Heart left ventricle (tissue), 13 donors: ENCODE measurements around the gene CTNND1.

ENCODE experiments used
- POLR2A ChIP-seq, 2 donors: fragments of 450-650 bp; IDR thresholded peaks; one replicate each; pipeline ENCODE4 v1.6.1; 2017; ENCODE audit warnings: antibody characterized with exemption in 2 of 2, mild to moderate bottlenecking in 2 of 2, moderate library complexity in 2 of 2
- TF ChIP-seq, protein P1 (sequence below), 12 donors: fragments of 200-600 bp; sonication (generic) in 4 of 12; IDR thresholded peaks; one replicate each; pipeline versions ENCODE4 v1.5.0 to v1.8.0; 2018 to 2022; ENCODE audit warnings: antibody characterized with exemption in 12 of 12, mild to moderate bottlenecking in 5 of 12
- donor health status: ischemic (EF 13 %, LVEDD 7.1; RV severe dilation, severe dysfunction).
- donor health status: DM: no; HTN: yes; CAD: no.
- donor health status: DM: no; HTN: no; CAD: no.
- donor health status: ischemic (EF 25% LVEDD 6.9; RV normal size, moderate dysfunction).
- donor health status: ischemic (EF 25% LVEDD 5.7; RV mildly dilated, moderate dysfunction).
- donor health status: ischemic (EF 35%, LVEDD 5.7; RV mildly dilated, moderate dysfunction).
- donor health status: nonischemic (EF 11% LVEDD 7.7; RV severe dilation, severe dysfunction).
- donor health status: DM: yes; HTN: yes; CAD: no.
- donor health status: PGD.
- donor health status: ischemic (EF 29% LVEDD 5.4; RV normal size, mild dysfunction).
- donor health status: nonischemic (EF 23%, LVEDD 6.1; RV moderate dilation, normal function).

DNA sequence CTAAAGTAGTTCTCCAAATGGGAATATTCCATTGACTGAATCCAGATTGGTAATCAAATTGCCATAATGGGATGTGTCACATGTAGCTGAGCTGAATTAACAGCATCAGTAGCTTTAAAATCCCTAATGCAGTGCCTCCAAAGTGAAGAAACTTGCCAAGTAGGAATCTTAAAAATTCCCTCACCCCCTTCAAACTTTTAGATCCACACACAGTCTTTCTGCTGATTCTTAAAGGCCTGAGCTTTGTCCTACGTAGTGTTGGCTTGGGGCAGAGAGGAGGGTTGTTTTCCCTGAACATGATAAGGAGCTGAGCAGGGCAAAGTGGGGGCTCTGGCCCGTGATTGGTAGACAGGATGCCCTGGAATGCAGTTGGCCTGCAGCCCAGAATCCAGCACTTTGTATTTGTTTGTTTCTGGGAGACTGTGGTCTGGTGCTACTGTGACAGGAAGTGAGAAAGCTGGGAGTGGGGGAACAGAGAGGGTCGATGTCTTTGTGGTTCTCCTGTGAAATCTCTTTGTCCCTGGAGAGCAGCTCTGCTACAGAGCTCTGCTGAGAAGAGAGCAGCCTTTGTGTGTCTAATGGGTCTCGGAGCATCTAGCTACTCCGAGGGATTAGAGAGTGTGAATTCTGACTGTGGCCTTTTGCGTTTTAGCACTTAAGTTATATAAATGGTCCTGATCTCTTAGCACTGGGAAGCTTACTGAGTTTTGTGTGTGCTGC is 16.9 kb downstream of the CTNND1 start:
- TF ChIP-seq, protein P1, sequence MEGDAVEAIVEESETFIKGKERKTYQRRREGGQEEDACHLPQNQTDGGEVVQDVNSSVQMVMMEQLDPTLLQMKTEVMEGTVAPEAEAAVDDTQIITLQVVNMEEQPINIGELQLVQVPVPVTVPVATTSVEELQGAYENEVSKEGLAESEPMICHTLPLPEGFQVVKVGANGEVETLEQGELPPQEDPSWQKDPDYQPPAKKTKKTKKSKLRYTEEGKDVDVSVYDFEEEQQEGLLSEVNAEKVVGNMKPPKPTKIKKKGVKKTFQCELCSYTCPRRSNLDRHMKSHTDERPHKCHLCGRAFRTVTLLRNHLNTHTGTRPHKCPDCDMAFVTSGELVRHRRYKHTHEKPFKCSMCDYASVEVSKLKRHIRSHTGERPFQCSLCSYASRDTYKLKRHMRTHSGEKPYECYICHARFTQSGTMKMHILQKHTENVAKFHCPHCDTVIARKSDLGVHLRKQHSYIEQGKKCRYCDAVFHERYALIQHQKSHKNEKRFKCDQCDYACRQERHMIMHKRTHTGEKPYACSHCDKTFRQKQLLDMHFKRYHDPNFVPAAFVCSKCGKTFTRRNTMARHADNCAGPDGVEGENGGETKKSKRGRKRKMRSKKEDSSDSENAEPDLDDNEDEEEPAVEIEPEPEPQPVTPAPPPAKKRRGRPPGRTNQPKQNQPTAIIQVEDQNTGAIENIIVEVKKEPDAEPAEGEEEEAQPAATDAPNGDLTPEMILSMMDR (IDR thresholded peaks at IDR 0.05) = no peak
- peak in 1 of 2 donors; percentile 45 for TF ChIP-seq POLR2A (IDR thresholded peaks at IDR 0.05)
